HepG2 (cell line): Measurements from ENCODE around the gene SDF2. TPM values are rescaled to one million over a fixed set of nuclear protein-coding genes. Genes with fewer than 3 reads are reported as not detected.

ENCODE experiments used
- AHR ChIP-seq: IDR thresholded peaks from 2 replicates; pipeline ENCODE4 v1.6.1; 2018; ENCODE audit warnings: missing genetic modification reagents, missing compliant biosample characterization
- FIP1L1 ChIP-seq: fragments of 200-400 bp; formaldehyde crosslinking; IDR thresholded peaks from 2 replicates; pipeline ENCODE4 v1.6.1; 2018; ENCODE audit warnings: low read depth, mild to moderate bottlenecking, low read length, moderate library complexity, borderline replicate concordance; ENCODE audit not compliant: insufficient read depth
- FOXC1 ChIP-seq: sonication (generic); formaldehyde crosslinking; IDR thresholded peaks from 2 replicates; pipeline ENCODE4 v1.8.0; 2022; ENCODE audit warnings: mild to moderate bottlenecking, missing genetic modification reagents, borderline replicate concordance
- GATA4 ChIP-seq: sonication (generic); IDR thresholded peaks from 2 replicates; pipeline ENCODE4 v1.6.1; 2016; ENCODE audit warnings: antibody characterized with exemption, low read depth, borderline replicate concordance
- MZF1 ChIP-seq: sonication (generic); formaldehyde crosslinking; IDR thresholded peaks from 2 replicates; pipeline ENCODE4 v1.8.1; 2023; ENCODE audit warnings: mild to moderate bottlenecking, missing genetic modification reagents, borderline replicate concordance
- RBAK ChIP-seq: sonication (generic); formaldehyde crosslinking; IDR thresholded peaks from 2 replicates; pipeline ENCODE4 v1.5.1; 2020; ENCODE audit warnings: mild to moderate bottlenecking, missing genetic modification reagents
- SRSF1 ChIP-seq: fragments of 200-400 bp; formaldehyde crosslinking; optimal IDR thresholded peaks from 2 replicates; pipeline ENCODE3; 2017; ENCODE audit warnings: mild to moderate bottlenecking, low read depth, low read length, moderate library complexity
- THYN1 ChIP-seq: sonication (generic); formaldehyde crosslinking; IDR thresholded peaks from 2 replicates; pipeline ENCODE4 v1.8.1; 2023; ENCODE audit warnings: low read depth, mild to moderate bottlenecking, moderate library complexity, missing genetic modification reagents, borderline replicate concordance
- ZFP41 ChIP-seq: sonication (generic); formaldehyde crosslinking; IDR thresholded peaks from 2 replicates; pipeline ENCODE4 v1.4.0; 2020; ENCODE audit warnings: mild to moderate bottlenecking, missing genetic modification reagents, borderline replicate concordance
- ZNF138 ChIP-seq: sonication (generic); formaldehyde crosslinking; IDR thresholded peaks from 2 replicates; pipeline ENCODE4 v1.5.0; 2020; ENCODE audit warnings: mild to moderate bottlenecking, low read depth, missing genetic modification reagents
- ZNF451 ChIP-seq: sonication (generic); formaldehyde crosslinking; IDR thresholded peaks from 2 replicates; pipeline ENCODE4 v1.5.0; 2020; ENCODE audit warnings: mild to moderate bottlenecking, missing genetic modification reagents
- ZNF557 ChIP-seq: sonication (generic); formaldehyde crosslinking; IDR thresholded peaks from 2 replicates; pipeline ENCODE4 v1.4.0; 2020; ENCODE audit warnings: missing genetic modification reagents
- ZNF644 ChIP-seq: IDR thresholded peaks from 2 replicates; pipeline ENCODE4 v1.6.1; 2016; ENCODE audit warnings: low read depth
- polyA plus RNA-seq, 8 experiments: library from polyadenylated mRNA; depleted of rRNA in 3 of 8; stranded (reverse) in 7 of 8; unstranded in 1 of 8; fragments of >200 nt; fragmentation: Illumina TruSeq in 4 of 8; extraction: Trizol in 4 of 8; gene quantifications; 2 replicates each; pipeline versions ENCODE4 v1.2.1 to v1.2.3, GENCODE V29; 2011 to 2016; ENCODE audit warnings: low read depth in 4 of 8, missing spikeins in 1 of 8, mixed read lengths in 1 of 8; ENCODE audit not compliant: insufficient read depth in 1 of 8
- total RNA-seq, 5 experiments: library from RNA; depleted of rRNA; stranded (reverse); fragments of >200 nt; fragmentation: Illumina TruSeq; extraction: Trizol; gene quantifications; 2 replicates each; pipeline ENCODE4 v1.2.3, GENCODE V29; 2016; ENCODE audit warnings: low read depth in 1 of 5
- TF ChIP-seq, protein P1 (sequence below): sonication (generic); formaldehyde crosslinking; IDR thresholded peaks from one replicate; pipeline ENCODE4 v1.5.1; 2020; ENCODE audit warnings: mild to moderate bottlenecking, missing genetic modification reagents; ENCODE audit errors: not compliant biosample characterization
- TF ChIP-seq, protein P2 (sequence below): sonication (generic); formaldehyde crosslinking; IDR thresholded peaks from 2 replicates; pipeline ENCODE4 v1.4.0; 2020; ENCODE audit warnings: missing genetic modification reagents, borderline replicate concordance
- TF ChIP-seq, protein P3 (sequence below): sonication (generic); formaldehyde crosslinking; IDR thresholded peaks from 2 replicates; pipeline ENCODE4 v1.4.0; 2020; ENCODE audit warnings: mild to moderate bottlenecking, missing genetic modification reagents
- TF ChIP-seq, protein P4 (sequence below): IDR thresholded peaks from 2 replicates; pipeline ENCODE4 v1.6.1; 2016; ENCODE audit warnings: missing genetic modification reagents, missing compliant biosample characterization

The SDF2 gene
- total and polyA plus RNA-seq, 2 of the 13 experiments (the other 11 are each of a cell fraction or from before 2014, with no cell fraction given) = 58.2 to 58.4 TPM

DNA sequence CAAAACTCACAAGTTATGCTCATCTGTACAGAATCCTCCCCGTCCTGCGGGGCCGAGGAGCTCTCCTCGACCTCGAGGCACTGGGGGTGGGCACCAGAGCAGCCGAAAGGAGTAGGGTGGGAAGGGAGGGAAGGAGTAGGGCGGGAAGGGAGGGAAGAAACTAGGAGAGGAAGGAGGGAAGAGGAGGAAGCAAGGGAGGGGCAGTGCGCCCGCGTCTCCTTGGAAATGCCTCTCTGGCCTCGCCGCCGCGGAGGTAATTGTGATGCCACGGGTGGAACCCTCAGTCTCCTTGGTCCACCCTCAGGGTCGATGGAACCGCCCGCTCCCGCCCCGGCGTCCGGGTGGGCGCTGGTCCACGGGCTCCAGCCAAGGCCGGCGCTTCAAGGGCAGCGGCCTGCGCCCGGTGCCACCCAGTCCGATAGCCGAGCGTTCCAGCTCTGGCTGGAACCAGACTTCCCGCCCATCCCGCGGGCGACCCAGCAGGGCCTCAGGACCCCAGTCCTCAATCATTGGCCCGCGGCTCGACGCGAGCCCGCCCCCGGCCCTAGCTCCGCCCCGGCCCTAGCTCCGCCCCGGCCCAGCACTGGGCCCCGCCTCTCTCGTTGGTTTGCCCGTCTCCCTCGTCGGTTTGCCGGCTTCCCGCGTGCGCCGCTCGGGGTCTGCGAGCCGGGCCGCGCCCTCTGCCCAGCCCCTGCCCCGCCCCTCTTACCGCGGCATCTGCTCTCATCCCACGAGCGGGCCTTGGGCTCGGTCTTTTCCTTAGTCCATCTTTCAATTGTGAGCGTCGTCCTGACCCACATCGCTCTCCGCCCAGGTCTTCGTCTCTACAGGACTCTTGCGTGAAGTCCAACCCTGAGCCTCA, 49.4 kb upstream of the SDF2 start (continued):
- TF ChIP-seq, protein P1, sequence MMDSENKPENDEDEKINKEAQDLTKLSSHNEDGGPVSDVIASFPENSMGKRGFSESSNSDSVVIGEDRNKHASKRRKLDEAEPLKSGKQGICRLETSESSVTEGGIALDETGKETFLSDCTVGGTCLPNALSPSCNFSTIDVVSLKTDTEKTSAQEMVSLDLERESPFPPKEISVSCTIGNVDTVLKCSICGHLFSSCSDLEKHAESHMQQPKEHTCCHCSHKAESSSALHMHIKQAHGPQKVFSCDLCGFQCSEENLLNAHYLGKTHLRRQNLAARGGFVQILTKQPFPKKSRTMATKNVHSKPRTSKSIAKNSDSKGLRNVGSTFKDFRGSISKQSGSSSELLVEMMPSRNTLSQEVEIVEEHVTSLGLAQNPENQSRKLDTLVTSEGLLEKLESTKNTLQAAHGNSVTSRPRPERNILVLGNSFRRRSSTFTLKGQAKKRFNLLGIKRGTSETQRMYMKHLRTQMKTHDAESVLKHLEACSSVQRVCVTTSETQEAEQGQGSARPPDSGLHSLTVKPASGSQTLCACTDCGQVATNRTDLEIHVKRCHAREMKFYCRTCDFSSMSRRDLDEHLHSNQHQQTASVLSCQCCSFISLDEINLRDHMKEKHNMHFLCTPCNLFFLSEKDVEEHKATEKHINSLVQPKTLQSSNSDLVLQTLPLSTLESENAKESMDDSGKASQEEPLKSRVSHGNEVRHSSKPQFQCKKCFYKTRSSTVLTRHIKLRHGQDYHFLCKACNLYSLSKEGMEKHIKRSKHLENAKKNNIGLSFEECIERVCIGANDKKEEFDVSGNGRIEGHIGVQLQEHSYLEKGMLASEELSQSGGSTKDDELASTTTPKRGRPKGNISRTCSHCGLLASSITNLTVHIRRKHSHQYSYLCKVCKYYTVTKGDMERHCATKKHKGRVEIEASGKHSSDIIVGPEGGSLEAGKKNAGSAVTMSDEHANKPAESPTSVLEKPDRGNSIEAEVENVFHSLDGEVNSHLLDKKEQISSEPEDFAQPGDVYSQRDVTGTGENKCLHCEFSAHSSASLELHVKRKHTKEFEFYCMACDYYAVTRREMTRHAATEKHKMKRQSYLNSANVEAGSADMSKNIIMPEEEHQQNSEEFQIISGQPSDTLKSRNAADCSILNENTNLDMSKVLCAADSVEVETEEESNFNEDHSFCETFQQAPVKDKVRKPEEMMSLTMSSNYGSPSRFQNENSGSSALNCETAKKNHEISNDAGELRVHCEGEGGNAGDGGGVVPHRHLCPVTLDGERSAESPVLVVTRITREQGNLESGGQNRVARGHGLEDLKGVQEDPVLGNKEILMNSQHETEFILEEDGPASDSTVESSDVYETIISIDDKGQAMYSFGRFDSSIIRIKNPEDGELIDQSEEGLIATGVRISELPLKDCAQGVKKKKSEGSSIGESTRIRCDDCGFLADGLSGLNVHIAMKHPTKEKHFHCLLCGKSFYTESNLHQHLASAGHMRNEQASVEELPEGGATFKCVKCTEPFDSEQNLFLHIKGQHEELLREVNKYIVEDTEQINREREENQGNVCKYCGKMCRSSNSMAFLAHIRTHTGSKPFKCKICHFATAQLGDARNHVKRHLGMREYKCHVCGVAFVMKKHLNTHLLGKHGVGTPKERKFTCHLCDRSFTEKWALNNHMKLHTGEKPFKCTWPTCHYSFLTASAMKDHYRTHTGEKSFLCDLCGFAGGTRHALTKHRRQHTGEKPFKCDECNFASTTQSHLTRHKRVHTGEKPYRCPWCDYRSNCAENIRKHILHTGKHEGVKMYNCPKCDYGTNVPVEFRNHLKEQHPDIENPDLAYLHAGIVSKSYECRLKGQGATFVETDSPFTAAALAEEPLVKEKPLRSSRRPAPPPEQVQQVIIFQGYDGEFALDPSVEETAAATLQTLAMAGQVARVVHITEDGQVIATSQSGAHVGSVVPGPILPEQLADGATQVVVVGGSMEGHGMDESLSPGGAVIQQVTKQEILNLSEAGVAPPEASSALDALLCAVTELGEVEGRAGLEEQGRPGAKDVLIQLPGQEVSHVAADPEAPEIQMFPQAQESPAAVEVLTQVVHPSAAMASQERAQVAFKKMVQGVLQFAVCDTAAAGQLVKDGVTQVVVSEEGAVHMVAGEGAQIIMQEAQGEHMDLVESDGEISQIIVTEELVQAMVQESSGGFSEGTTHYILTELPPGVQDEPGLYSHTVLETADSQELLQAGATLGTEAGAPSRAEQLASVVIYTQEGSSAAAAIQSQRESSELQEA = peak; percentile 80
- TF ChIP-seq AHR (no peak), THYN1 (CRISPR knock-in tag) (no peak), RBAK (CRISPR knock-in tag) (no peak), ZNF644 (no peak), ZNF451 (peak; percentile 22; the same call in 1 of the 2 replicates), GATA4 (peak; percentile 50; the same call in 1 of the 2 replicates), ZNF138 (CRISPR knock-in tag) (0 out of 2 replicates have a peak, but pooled peaks have one; percentile 2), ZFP41 (no peak), FOXC1 (CRISPR knock-in tag) (no peak), MZF1 (CRISPR knock-in tag) (no peak), ZNF557 (CRISPR knock-in tag) (no peak), FIP1L1 (no peak), SRSF1 (peak; percentile 47)
- TF ChIP-seq, protein P2, sequence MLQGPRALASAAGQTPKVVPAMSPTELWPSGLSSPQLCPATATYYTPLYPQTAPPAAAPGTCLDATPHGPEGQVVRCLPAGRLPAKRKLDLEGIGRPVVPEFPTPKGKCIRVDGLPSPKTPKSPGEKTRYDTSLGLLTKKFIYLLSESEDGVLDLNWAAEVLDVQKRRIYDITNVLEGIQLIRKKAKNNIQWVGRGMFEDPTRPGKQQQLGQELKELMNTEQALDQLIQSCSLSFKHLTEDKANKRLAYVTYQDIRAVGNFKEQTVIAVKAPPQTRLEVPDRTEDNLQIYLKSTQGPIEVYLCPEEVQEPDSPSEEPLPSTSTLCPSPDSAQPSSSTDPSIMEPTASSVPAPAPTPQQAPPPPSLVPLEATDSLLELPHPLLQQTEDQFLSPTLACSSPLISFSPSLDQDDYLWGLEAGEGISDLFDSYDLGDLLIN = peak; percentile 73; the same call in 1 of the 2 replicates
- TF ChIP-seq, protein P3, sequence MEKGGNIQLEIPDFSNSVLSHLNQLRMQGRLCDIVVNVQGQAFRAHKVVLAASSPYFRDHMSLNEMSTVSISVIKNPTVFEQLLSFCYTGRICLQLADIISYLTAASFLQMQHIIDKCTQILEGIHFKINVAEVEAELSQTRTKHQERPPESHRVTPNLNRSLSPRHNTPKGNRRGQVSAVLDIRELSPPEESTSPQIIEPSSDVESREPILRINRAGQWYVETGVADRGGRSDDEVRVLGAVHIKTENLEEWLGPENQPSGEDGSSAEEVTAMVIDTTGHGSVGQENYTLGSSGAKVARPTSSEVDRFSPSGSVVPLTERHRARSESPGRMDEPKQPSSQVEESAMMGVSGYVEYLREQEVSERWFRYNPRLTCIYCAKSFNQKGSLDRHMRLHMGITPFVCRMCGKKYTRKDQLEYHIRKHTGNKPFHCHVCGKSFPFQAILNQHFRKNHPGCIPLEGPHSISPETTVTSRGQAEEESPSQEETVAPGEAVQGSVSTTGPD = no peak
- TF ChIP-seq, protein P4, sequence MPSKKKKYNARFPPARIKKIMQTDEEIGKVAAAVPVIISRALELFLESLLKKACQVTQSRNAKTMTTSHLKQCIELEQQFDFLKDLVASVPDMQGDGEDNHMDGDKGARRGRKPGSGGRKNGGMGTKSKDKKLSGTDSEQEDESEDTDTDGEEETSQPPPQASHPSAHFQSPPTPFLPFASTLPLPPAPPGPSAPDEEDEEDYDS (CRISPR knock-in tag) = peak; percentile 70; the same call in 1 of the 2 replicates
